Peyer's patch (tissue), 4 donors: ENCODE data around the gene KIRREL3. TPM values are rescaled to one million over a fixed set of nuclear protein-coding genes. Genes with fewer than 3 reads are reported as not detected.

Experiments used
- DNase-seq, 3 donors: peaks; one replicate each; pipeline ENCODE4 v3.0.0-alpha.2; 2017 to 2019
- H3K27ac ChIP-seq, 4 donors: fragments of 200-600 bp; sonication (generic); one replicate each; pipeline ENCODE4 v1.5.1; 2016 to 2019
- H3K27me3 ChIP-seq, 2 donors: fragments of 200-600 bp; sonication (generic); one replicate each; pipeline ENCODE4 v1.5.1; 2019
- H3K36me3 ChIP-seq, 3 donors: fragments of 200-600 bp; sonication (generic); one replicate each; pipeline ENCODE4 v1.5.1; 2016 to 2019
- H3K4me1 ChIP-seq, 4 donors: fragments of 200-600 bp; sonication (generic); one replicate each; pipeline ENCODE4 v1.5.1; 2016 to 2019
- H3K4me3 ChIP-seq, 4 donors: fragments of 200-600 bp; sonication (generic); 1 replicate in 3 of 4; 2 replicates in 1 of 4; pipeline ENCODE4 v1.5.1; 2016 to 2019; ENCODE audit warnings: mild to moderate bottlenecking in 1 of 4
- H3K9me3 ChIP-seq, 4 donors: fragments of 200-600 bp; sonication (generic); one replicate each; pipeline ENCODE4 v1.5.1; 2016 to 2019; ENCODE audit warnings: mild to moderate bottlenecking in 1 of 4
- CTCF ChIP-seq, 6 experiments: fragments of 450-650 bp in 4 of 6; fragments of 200-600 bp in 2 of 6; sonication (generic) in 1 of 6; IDR thresholded peaks; one replicate each; pipeline ENCODE4 v1.5.1; 2017 to 2019; ENCODE audit warnings: antibody characterized with exemption in 6 of 6, mild to moderate bottlenecking in 3 of 6, moderate library complexity in 1 of 6
- POLR2A ChIP-seq, 2 donors: fragments of 450-650 bp; IDR thresholded peaks; one replicate each; pipeline ENCODE4 v1.5.1; 2017; ENCODE audit warnings: antibody characterized with exemption in 2 of 2, mild to moderate bottlenecking in 2 of 2, moderate library complexity in 2 of 2
- total RNA-seq, 4 donors: library from RNA; depleted of rRNA; stranded (reverse); fragments of >200 nt; gene quantifications; one replicate each; pipeline ENCODE4 v1.1.0, GENCODE V29; 2016

The KIRREL3 gene
- total RNA-seq, 4 donors from 2014 or later = 0.83 TPM; not detected in 3

GRCh38 chr11:126636911-126637794, 363.4 kb downstream of the KIRREL3 start:
- DNase-seq = no peak
- no peaks in the 10 kb centered on the region for H3K27me3 ChIP-seq
- no peak overlapping the region for H3K4me3 ChIP-seq
- no peak overlapping the region for H3K27ac ChIP-seq
- TF ChIP-seq POLR2A (IDR thresholded peaks at IDR 0.05) (no peak), CTCF (IDR thresholded peaks at IDR 0.05) (no peak)
- H3K9me3 ChIP-seq = no peaks in the 10 kb centered on the region
- no peaks in the 10 kb centered on the region for H3K4me1 ChIP-seq
- H3K36me3 ChIP-seq = no peaks in the 10 kb centered on the region

- no peaks in the 10 kb centered on the region for H3K36me3 ChIP-seq
- no peaks in the 10 kb centered on the region for H3K4me1 ChIP-seq
- no peak for DNase-seq
- H3K4me3 ChIP-seq = no peak overlapping the region
- H3K27ac ChIP-seq = no peak overlapping the region
- H3K9me3 ChIP-seq = no peaks in the 10 kb centered on the region
- no peaks in the 10 kb centered on the region for H3K27me3 ChIP-seq
- TF ChIP-seq POLR2A (IDR thresholded peaks at IDR 0.05) (no peak), CTCF (IDR thresholded peaks at IDR 0.05) (no peak)
These were observed 365.1 kb downstream of the KIRREL3 start for GRCh38 chr11:126635511-126635910.

DNA sequence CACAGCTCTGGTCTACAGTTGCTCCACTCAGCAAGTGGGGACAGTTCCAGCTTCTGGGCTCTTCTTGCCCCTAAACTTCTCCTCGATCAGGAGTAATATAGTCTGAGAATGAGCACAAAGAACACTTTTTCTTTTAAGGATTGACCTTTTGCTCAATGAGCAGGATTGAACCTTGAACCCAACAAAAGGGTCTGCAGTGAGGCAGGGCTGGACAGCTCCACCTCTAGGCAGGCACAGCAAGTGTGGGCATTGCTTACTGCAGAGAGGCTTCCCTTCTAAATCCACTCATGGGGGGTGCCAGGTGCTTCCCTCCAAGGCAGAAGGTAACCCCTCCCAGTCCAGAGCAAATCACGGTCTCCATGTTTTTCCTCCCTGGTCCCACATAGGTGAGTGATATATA, 365.6 kb downstream of the KIRREL3 start:
- no peak for DNase-seq
- Histone ChIP-seq H3K4me1 (no peaks in the 10 kb centered on the region), H3K27me3 (no peaks in the 10 kb centered on the region), H3K36me3 (no peaks in the 10 kb centered on the region), H3K4me3 (no peak overlapping the region), H3K27ac (no peak overlapping the region), H3K9me3 (no peaks in the 10 kb centered on the region)
- TF ChIP-seq POLR2A (IDR thresholded peaks at IDR 0.05) (no peak), CTCF (IDR thresholded peaks at IDR 0.05) (no peak)

DNA sequence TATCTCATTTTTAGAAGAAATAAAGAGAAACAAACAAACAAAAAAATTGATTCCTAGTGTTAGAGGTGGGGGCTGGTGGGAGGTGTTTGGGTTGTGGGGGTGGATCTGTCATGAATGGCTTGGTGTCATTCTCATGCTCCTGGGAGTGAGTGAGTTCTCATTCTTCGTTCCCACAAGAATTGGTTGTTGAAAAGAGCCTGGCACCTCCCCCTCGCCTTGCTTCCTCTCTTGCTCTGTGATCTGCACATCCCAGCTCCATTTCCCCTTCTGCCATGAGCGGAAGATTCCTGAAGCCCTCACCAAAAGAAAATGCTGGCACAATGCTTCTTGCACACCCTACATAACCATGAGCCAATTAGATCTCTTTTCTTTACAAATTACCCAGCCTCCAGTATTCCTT, 367.2 kb downstream of the KIRREL3 start:
- Histone ChIP-seq H3K4me1 (no peaks in the 10 kb centered on the region), H3K36me3 (no peaks in the 10 kb centered on the region), H3K27me3 (no peaks in the 10 kb centered on the region), H3K27ac (no peak overlapping the region), H3K9me3 (no peaks in the 10 kb centered on the region), H3K4me3 (no peak overlapping the region)
- no peak for DNase-seq
- no peak for TF ChIP-seq POLR2A (IDR thresholded peaks at IDR 0.05)

DNA sequence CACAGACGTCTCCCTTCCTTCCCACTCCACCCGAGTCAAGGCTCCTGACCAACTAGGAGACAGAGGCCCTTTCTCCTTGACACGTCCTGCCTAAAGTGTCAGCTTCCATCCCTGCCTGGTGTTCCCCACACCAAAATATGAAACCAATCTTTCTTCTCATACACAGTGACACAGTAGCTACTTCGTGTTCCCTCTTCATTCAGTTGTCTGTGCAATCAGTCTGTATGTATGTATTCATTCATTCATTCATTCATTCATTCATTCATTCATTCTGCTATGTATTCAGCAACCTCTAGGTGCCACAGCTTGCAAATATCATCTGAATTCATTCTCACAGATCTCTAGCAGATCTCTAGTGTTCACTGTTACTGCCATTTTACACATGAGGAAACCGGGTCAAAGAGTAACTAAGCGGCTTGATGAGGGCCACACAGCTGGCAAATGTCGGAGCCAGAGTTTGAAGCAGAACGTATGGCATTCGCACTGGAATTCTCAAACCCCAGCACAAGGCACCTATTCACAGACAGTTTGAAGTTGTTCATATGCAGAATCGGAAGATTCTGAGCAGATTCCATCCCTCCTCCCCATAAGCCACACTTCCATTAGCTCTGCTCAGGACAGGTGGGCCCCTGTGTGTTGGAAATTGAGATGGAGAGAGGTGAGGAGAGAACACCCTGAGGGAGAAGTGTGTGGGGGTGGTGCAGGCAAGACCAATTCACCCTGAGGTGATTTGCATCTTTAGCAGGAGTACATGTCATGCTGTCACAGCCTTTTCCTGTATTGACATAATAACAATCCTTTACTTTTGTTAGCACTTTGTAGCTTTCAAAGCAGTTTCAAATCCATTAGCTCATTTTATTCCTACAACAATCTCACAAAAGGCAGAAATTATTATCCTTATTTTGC, 369.4 kb downstream of the KIRREL3 start:
- no peak for TF ChIP-seq CTCF (IDR thresholded peaks at IDR 0.05)
- no peak for TF ChIP-seq POLR2A (IDR thresholded peaks at IDR 0.05)
- no peaks in the 10 kb centered on the region for H3K27me3 ChIP-seq
- no peaks in the 10 kb centered on the region for H3K9me3 ChIP-seq
- H3K27ac ChIP-seq = no peak overlapping the region
- H3K4me1 ChIP-seq = no peaks in the 10 kb centered on the region
- no peak for DNase-seq
- H3K36me3 ChIP-seq = no peaks in the 10 kb centered on the region
- H3K4me3 ChIP-seq = no peak overlapping the region

DNA sequence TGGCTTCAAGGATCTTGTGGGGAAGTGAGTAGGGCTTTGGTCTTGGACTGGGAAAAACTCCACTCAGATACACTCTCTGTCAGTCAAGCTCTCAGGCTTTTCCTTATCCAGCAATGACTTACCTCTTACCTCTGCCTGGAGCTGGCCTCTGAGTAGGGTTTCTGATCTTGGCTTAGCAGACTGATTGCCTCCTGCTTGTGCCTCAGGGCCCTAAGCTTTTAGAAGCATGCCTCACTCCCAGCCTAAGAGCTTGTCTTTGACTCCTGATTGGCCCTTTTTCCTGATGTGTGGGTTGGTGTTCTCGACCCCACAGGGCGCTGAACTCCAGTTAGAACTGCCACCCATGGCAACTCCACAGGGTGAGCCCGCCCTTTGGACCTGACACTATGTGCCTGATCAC, 370.1 kb downstream of the KIRREL3 start:
- no peaks in the 10 kb centered on the region for H3K36me3 ChIP-seq
- DNase-seq = no peak
- no peaks in the 10 kb centered on the region for H3K27me3 ChIP-seq
- no peaks in the 10 kb centered on the region for H3K9me3 ChIP-seq
- H3K4me1 ChIP-seq = no peaks in the 10 kb centered on the region
- TF ChIP-seq CTCF (IDR thresholded peaks at IDR 0.05) = no peak
- TF ChIP-seq POLR2A (IDR thresholded peaks at IDR 0.05) = no peak
- no peak overlapping the region for H3K27ac ChIP-seq
- H3K4me3 ChIP-seq = no peak overlapping the region
